GM18526 (cell line): ENCODE data around the gene SYNDIG1.

ENCODE experiments used
- POLR2A ChIP-seq: IDR thresholded peaks from 3 replicates; pipeline ENCODE4 v1.6.1; 2011; ENCODE audit not compliant: insufficient read length; ENCODE audit errors: extremely low read depth

Gene SYNDIG1

GRCh38 chr20:24571159-24571558 is 101.7 kb downstream of the SYNDIG1 start:
- no peak for TF ChIP-seq POLR2A

- TF ChIP-seq POLR2A: no peak
Measured at GRCh38 chr20:24572140-24572539, 102.7 kb downstream of the SYNDIG1 start.

- no peak for TF ChIP-seq POLR2A
Measured at GRCh38 chr20:24572862-24573261, 103.4 kb downstream of the SYNDIG1 start.

GRCh38 chr20:24573557-24573956 is 104.1 kb downstream of the SYNDIG1 start:
- TF ChIP-seq POLR2A: no peak

GRCh38 chr20:24574307-24574706 is 104.9 kb downstream of the SYNDIG1 start:
- no peak for TF ChIP-seq POLR2A

GRCh38 chr20:24574797-24575196 is 105.4 kb downstream of the SYNDIG1 start:
- TF ChIP-seq POLR2A: no peak

- no peak for TF ChIP-seq POLR2A
Measured at GRCh38 chr20:24575811-24576210, 106.4 kb downstream of the SYNDIG1 start.

GRCh38 chr20:24576447-24576846 is 107.0 kb downstream of the SYNDIG1 start:
- TF ChIP-seq POLR2A: no peak

- no peak for TF ChIP-seq POLR2A
Measured at GRCh38 chr20:24577271-24577909, 108.0 kb downstream of the SYNDIG1 start.

- TF ChIP-seq POLR2A: no peak
Measured at GRCh38 chr20:24578567-24579415, 109.4 kb downstream of the SYNDIG1 start.

GRCh38 chr20:24579475-24579874 is 110.0 kb downstream of the SYNDIG1 start:
- no peak for TF ChIP-seq POLR2A

GRCh38 chr20:24580006-24580405 is 110.6 kb downstream of the SYNDIG1 start:
- no peak for TF ChIP-seq POLR2A

- no peak for TF ChIP-seq POLR2A
Measured at GRCh38 chr20:24580855-24581254, 111.4 kb downstream of the SYNDIG1 start.

GRCh38 chr20:24581443-24582170 is 112.2 kb downstream of the SYNDIG1 start:
- no peak for TF ChIP-seq POLR2A

- no peak for TF ChIP-seq POLR2A
Measured at GRCh38 chr20:24582373-24583168, 113.1 kb downstream of the SYNDIG1 start.
